ENCODE measurements around the gene MLEC.

The MLEC gene

DNA sequence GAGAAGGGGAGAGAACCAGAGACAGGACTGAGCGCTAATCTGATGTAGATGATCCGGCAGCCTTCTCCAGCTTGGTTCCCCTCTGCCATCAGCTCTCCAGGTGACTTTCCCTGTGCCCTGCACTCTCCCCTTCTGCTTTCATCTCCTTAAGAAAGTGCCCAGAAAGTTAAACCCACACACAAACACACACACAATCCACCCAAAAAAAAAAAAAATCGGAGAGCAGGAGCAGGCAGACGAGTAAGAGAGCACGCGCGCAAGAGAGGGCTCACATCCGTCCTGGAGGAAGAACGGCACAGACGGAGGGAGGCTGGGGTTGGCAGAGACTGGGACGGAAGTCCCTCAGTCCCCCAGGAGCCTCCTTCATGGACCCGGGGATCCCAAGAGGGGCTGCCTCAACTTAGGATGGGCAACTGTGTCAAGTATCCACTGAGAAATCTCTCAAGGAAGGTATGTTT lies 36.7 kb upstream of the MLEC start:
- Histone ChIP-seq H3K27ac (ENCODE audit: low read length) (no peak overlapping the region), H3K4me3 (ENCODE audit: low read depth in 1 of 2, low read length in 2 of 2) (peak overlapping the region; percentile 53 to 56), H3K36me3 (ENCODE audit: control insufficient read depth in 1 of 2, insufficient read depth in 2 of 2, low read length in 2 of 2) (no peaks in the 10 kb centered on the region), H3K9me3 (ENCODE audit: control insufficient read depth in 1 of 2, low read length in 2 of 2) (no peaks in the 10 kb centered on the region), H3K27me3 (ENCODE audit: low read depth, low read length) (no peaks in the 10 kb centered on the region), H3K4me1 (ENCODE audit: control insufficient read depth in 1 of 2, insufficient read depth in 2 of 2, low read length in 2 of 2) (peaks cover 3 to 20% of the 10 kb centered on the region in 2 donors)

DNA sequence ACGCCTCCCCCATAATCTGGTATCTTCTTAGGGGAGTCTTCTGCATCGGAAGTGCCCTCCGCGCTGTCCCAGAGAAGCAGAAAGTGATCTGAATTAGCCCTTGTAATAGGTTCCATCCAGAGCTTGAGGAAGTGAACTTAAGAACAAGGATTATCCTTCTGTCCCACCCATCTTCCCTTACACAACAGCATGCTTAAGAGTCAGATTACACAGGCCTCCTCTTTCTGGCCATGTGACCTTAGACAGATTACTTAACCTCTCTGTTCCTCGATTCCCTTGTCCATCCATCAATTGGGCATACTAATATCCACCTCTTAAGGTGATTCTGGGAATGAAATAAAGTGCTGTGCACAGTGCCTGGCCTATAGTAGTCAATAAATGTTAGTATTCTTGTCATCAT lies 35.1 kb upstream of the MLEC start:
- Histone ChIP-seq H3K4me3 (ENCODE audit: low read depth in 1 of 2, low read length in 2 of 2) (no peak overlapping the region), H3K9me3 (ENCODE audit: control insufficient read depth in 1 of 2, low read length in 2 of 2) (no peaks in the 10 kb centered on the region), H3K36me3 (ENCODE audit: control insufficient read depth in 1 of 2, insufficient read depth in 2 of 2, low read length in 2 of 2) (no peaks in the 10 kb centered on the region), H3K27me3 (ENCODE audit: low read depth, low read length) (no peaks in the 10 kb centered on the region), H3K27ac (ENCODE audit: low read length) (no peak overlapping the region), H3K4me1 (ENCODE audit: control insufficient read depth in 1 of 2, insufficient read depth in 2 of 2, low read length in 2 of 2) (peaks cover 3 to 20% of the 10 kb centered on the region in 2 donors)

DNA sequence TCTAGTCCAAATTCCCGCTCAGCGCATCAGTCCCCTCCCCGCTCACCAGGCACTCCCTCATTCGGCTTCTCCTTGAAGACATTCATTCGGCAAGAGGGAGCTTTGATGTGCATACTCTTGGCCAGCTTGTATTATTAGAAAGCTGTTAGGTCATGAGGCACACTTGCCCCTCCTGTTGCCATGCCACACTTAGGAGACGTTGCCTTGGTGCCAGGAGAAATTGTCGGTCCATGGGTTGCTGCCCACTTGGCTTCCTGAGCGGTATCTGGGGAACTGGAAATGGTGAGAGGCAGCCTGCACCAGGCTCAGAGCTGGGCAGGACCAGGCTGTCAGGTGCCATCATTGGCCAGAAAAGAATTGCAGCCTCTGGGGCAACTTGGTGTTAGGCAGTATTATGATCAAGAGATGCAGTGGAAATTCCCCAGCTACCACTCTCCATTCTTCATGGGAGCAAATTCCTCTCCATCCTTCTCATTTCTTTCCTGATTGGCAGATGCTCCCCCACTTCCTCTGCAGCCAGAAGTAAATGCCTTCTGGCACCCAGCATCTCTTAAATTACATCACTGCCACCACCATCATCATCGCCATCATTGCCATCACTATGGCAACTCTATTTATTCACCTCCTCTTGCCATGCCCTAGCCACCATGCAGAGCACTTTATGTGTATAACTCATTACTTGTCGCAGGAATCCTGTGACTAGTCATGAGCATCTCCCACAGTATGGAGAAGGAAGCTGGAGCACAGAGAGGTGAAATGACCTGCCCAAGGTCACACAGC lies 34.1 kb upstream of the MLEC start:
- no peaks in the 10 kb centered on the region for H3K27me3 ChIP-seq (ENCODE audit: low read depth, low read length)
- H3K36me3 ChIP-seq (ENCODE audit: control insufficient read depth in 1 of 2, insufficient read depth in 2 of 2, low read length in 2 of 2) = no peaks in the 10 kb centered on the region
- H3K9me3 ChIP-seq (ENCODE audit: control insufficient read depth in 1 of 2, low read length in 2 of 2) = no peaks in the 10 kb centered on the region
- peaks cover 3 to 20% of the 10 kb centered on the region in 2 donors for H3K4me1 ChIP-seq (ENCODE audit: control insufficient read depth in 1 of 2, insufficient read depth in 2 of 2, low read length in 2 of 2)
- H3K27ac ChIP-seq (ENCODE audit: low read length) = no peak overlapping the region
- H3K4me3 ChIP-seq (ENCODE audit: low read depth in 1 of 2, low read length in 2 of 2) = no peak overlapping the region

DNA sequence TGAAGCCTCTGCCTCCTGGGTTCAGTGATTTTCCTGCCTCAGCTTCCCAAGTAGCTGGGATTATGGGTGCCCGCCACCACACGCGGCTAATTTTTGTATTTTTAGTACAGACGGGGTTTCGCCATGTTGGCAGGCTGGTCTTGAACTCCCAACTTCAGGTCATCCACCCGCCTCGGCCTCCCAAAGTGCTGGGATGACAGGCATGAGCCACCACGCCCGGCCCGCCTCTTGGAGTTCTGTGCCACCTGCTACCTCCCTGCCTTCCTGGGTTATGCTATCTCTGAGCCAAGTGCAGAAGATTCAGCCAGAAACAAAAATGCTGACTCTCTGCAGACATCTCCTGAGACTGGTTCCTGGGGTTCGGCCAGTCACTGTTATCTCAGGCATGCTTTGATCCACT lies 33.3 kb upstream of the MLEC start:
- Histone ChIP-seq H3K27me3 (ENCODE audit: low read depth, low read length) (no peaks in the 10 kb centered on the region), H3K4me3 (ENCODE audit: low read depth in 1 of 2, low read length in 2 of 2) (no peak overlapping the region), H3K27ac (ENCODE audit: low read length) (no peak overlapping the region)

GRCh38 chr12:120654656-120655055 lies 32.3 kb upstream of the MLEC start:
- peak overlapping the region; percentile 9 for H3K27ac ChIP-seq (ENCODE audit: low read length)
- H3K36me3 ChIP-seq (ENCODE audit: control insufficient read depth in 1 of 2, insufficient read depth in 2 of 2, low read length in 2 of 2) = no peaks in the 10 kb centered on the region
- H3K4me1 ChIP-seq (ENCODE audit: control insufficient read depth in 1 of 2, insufficient read depth in 2 of 2, low read length in 2 of 2) = peaks cover 2 to 10% of the 10 kb centered on the region in 2 donors
- no peaks in the 10 kb centered on the region for H3K9me3 ChIP-seq (ENCODE audit: control insufficient read depth in 1 of 2, low read length in 2 of 2)
- no peaks in the 10 kb centered on the region for H3K27me3 ChIP-seq (ENCODE audit: low read depth, low read length)
- H3K4me3 ChIP-seq (ENCODE audit: low read depth in 1 of 2, low read length in 2 of 2) = no peak overlapping the region

More for the DNA sequence above, 33.3 kb upstream of the MLEC start:
- no peaks in the 10 kb centered on the region for H3K36me3 ChIP-seq (ENCODE audit: control insufficient read depth in 1 of 2, insufficient read depth in 2 of 2, low read length in 2 of 2)
- no peaks in the 10 kb centered on the region for H3K9me3 ChIP-seq (ENCODE audit: control insufficient read depth in 1 of 2, low read length in 2 of 2)
- H3K4me1 ChIP-seq (ENCODE audit: control insufficient read depth in 1 of 2, insufficient read depth in 2 of 2, low read length in 2 of 2) = peaks cover 3 to 16% of the 10 kb centered on the region in 2 donors

DNA sequence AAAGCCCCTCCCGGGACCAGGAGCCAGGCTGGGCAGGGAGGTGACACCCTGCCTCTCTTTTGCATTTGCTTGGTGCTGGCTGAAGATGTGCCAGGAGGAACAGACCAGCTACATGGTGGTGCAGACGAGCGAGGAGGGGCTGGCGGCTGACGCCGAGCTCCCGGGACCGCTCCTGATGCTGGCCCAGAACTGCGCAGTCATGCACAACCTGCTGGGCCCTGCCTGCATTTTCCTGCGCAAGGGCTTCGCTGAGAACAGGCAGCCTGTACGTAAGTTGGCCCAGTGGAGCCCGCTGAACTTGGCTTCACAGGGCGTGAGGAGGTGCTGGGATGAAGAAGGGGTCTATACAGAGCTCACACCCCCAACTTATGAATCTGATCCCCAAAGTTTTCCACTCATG lies 30.9 kb upstream of the MLEC start:
- Histone ChIP-seq H3K36me3 (ENCODE audit: control insufficient read depth in 1 of 2, insufficient read depth in 2 of 2, low read length in 2 of 2) (no peaks in the 10 kb centered on the region), H3K4me1 (ENCODE audit: control insufficient read depth in 1 of 2, insufficient read depth in 2 of 2, low read length in 2 of 2) (no peaks in the 10 kb centered on the region), H3K4me3 (ENCODE audit: low read depth in 1 of 2, low read length in 2 of 2) (no peak overlapping the region), H3K27me3 (ENCODE audit: low read depth, low read length) (no peaks in the 10 kb centered on the region), H3K27ac (ENCODE audit: low read length) (no peak overlapping the region), H3K9me3 (ENCODE audit: control insufficient read depth in 1 of 2, low read length in 2 of 2) (no peaks in the 10 kb centered on the region)

DNA sequence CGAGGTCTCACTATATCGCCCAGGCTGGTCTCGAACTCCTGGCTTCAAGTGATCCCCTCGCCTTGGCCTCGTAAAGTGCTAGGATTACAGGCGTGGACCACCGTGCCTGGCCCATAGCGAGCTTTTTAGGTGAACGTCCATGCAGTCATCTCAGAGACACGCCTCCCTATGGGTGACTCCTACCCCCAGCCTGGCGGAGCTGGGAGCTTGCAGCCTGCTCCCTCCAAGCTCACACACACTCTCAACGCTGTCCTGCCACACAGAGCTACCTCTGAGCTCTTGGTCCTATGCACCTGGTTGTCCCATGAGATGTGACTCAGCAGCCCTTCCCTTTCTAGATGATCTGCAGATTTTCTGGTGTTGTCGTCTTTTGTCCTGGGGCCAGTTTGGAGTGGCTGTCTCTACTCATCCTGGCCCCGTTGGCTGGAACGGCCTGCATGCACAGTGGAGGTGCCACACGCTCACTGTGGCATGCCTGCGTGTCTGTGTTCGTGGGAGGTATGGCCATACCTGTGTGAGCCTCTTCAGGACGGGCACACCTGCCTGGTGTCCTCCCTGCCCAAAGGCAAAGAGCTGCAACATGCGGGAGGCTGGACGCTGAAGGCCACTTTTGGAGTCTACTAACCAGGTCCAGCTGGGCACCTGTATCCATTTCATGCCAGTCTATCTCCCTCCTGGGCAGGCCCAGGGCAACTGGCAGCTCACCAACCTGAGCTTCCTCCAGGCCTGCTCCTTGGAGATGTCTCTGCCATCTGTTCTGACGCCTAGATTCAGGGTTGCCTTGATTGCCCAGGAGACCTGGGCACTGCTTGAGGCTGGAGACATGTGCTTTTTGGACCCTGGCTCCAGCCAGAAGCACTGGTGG lies 28.4 kb upstream of the MLEC start:
- no peaks in the 10 kb centered on the region for H3K27me3 ChIP-seq (ENCODE audit: low read depth, low read length)
- no peaks in the 10 kb centered on the region for H3K9me3 ChIP-seq (ENCODE audit: control insufficient read depth in 1 of 2, low read length in 2 of 2)
- no peaks in the 10 kb centered on the region for H3K4me1 ChIP-seq (ENCODE audit: control insufficient read depth in 1 of 2, insufficient read depth in 2 of 2, low read length in 2 of 2)
- H3K27ac ChIP-seq (ENCODE audit: low read length) = no peak overlapping the region
- no peaks in the 10 kb centered on the region for H3K36me3 ChIP-seq (ENCODE audit: control insufficient read depth in 1 of 2, insufficient read depth in 2 of 2, low read length in 2 of 2)
- no peak overlapping the region for H3K4me3 ChIP-seq (ENCODE audit: low read depth in 1 of 2, low read length in 2 of 2)

DNA sequence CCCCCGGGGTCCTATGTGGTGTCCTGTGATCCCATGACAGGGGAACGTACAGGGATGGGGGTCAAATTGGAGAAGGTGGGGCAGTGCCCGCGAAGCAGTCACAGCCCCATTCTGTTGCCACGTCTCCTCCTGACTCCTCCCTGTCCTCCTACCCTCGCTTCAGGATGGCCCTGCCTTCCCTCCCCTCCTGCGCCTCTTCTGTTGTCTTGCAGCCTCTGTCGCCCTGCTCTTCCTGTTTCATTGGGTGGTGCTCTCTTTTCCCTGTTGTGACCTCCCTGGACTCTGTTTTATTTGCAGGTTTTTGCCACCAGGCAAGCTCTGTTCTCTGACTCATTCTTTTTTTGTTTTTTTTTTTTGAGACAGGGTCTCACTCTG lies 27.8 kb upstream of the MLEC start:
- Histone ChIP-seq H3K36me3 (ENCODE audit: control insufficient read depth in 1 of 2, insufficient read depth in 2 of 2, low read length in 2 of 2) (no peaks in the 10 kb centered on the region), H3K9me3 (ENCODE audit: control insufficient read depth in 1 of 2, low read length in 2 of 2) (no peaks in the 10 kb centered on the region), H3K27ac (ENCODE audit: low read length) (no peak overlapping the region), H3K4me3 (ENCODE audit: low read depth in 1 of 2, low read length in 2 of 2) (no peak overlapping the region), H3K4me1 (ENCODE audit: control insufficient read depth in 1 of 2, insufficient read depth in 2 of 2, low read length in 2 of 2) (no peaks in the 10 kb centered on the region), H3K27me3 (ENCODE audit: low read depth, low read length) (no peaks in the 10 kb centered on the region)

GRCh38 chr12:120661432-120661831 lies 25.5 kb upstream of the MLEC start:
- Histone ChIP-seq H3K4me1 (ENCODE audit: control insufficient read depth in 1 of 2, insufficient read depth in 2 of 2, low read length in 2 of 2) (no peaks in the 10 kb centered on the region), H3K36me3 (ENCODE audit: control insufficient read depth in 1 of 2, insufficient read depth in 2 of 2, low read length in 2 of 2) (no peaks in the 10 kb centered on the region), H3K27me3 (ENCODE audit: low read depth, low read length) (no peaks in the 10 kb centered on the region), H3K9me3 (ENCODE audit: control insufficient read depth in 1 of 2, low read length in 2 of 2) (no peaks in the 10 kb centered on the region), H3K27ac (ENCODE audit: low read length) (no peak overlapping the region), H3K4me3 (ENCODE audit: low read depth in 1 of 2, low read length in 2 of 2) (no peak overlapping the region)

GRCh38 chr12:120662879-120663278 lies 24.1 kb upstream of the MLEC start:
- no peaks in the 10 kb centered on the region for H3K27me3 ChIP-seq (ENCODE audit: low read depth, low read length)
- no peak overlapping the region for H3K27ac ChIP-seq (ENCODE audit: low read length)
- H3K9me3 ChIP-seq (ENCODE audit: control insufficient read depth in 1 of 2, low read length in 2 of 2) = no peaks in the 10 kb centered on the region
- no peaks in the 10 kb centered on the region for H3K4me1 ChIP-seq (ENCODE audit: control insufficient read depth in 1 of 2, insufficient read depth in 2 of 2, low read length in 2 of 2)
- no peak overlapping the region for H3K4me3 ChIP-seq (ENCODE audit: low read depth in 1 of 2, low read length in 2 of 2)
- no peaks in the 10 kb centered on the region for H3K36me3 ChIP-seq (ENCODE audit: control insufficient read depth in 1 of 2, insufficient read depth in 2 of 2, low read length in 2 of 2)

GRCh38 chr12:120663741-120664140 lies 23.2 kb upstream of the MLEC start:
- Histone ChIP-seq H3K27me3 (ENCODE audit: low read depth, low read length) (no peaks in the 10 kb centered on the region), H3K36me3 (ENCODE audit: control insufficient read depth in 1 of 2, insufficient read depth in 2 of 2, low read length in 2 of 2) (no peaks in the 10 kb centered on the region), H3K27ac (ENCODE audit: low read length) (no peak overlapping the region), H3K4me1 (ENCODE audit: control insufficient read depth in 1 of 2, insufficient read depth in 2 of 2, low read length in 2 of 2) (no peaks in the 10 kb centered on the region), H3K9me3 (ENCODE audit: control insufficient read depth in 1 of 2, low read length in 2 of 2) (no peaks in the 10 kb centered on the region), H3K4me3 (ENCODE audit: low read depth in 1 of 2, low read length in 2 of 2) (no peak overlapping the region)
